RWPE1 (cell line): ENCODE data around the gene BDH1.
"Not testable (repeated sequence)": the region's sequence is repeated elsewhere in the genome, so short reads cannot be mapped to it uniquely, and the experiment has no call there.

Experiments used
- CTCF ChIA-PET: fragments of 350-600 bp; sonication (Branson Sonifier 250); formaldehyde crosslinking; extraction: SDS; loops from one replicate; lab custom pipeline; 2021; lab: Yijun Ruan, JAX
- POLR2A ChIA-PET: fragments of 400-600 bp; formaldehyde crosslinking; extraction: SDS; loops from one replicate; lab custom pipeline; 2020; ENCODE audit warnings: antibody characterized with exemption; ENCODE audit not compliant: low non-redundant PET; lab: Yijun Ruan, JAX
- DNase-seq: peaks from one replicate; pipeline ENCODE4 v3.0.0; 2012; ENCODE audit warnings: low spot score
- H3K27ac ChIP-seq: fragments of 450-650 bp; 2 replicates; pipeline ENCODE4 v1.5.1; 2017
- CTCF ChIP-seq: fragments of 450-650 bp; conservative IDR thresholded peaks from 2 replicates; pipeline ENCODE4 v1.5.1; 2017; ENCODE audit warnings: low read depth, mild to moderate bottlenecking

BDH1 gene

DNA sequence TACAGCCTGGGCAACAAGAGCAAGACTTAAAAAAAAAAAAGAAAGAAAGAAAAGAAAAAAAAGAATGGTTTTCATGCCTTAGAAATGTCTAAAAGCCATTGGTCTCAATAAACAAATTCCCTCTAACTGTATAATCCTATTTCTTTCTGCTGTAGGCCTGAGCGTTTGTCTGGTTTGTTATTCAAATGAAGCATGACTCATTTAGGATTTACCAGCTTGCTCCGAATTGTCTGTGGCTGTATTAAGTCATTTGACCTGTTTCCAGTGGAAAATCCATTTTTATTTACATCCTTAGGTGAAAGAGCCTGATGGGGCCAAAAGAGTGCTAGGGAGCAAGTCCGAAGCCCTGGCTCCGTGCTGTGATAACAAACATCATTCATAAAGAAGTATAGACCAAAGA is 73.8 kb downstream of the BDH1 start:
- no peak for TF ChIP-seq CTCF
- DNase-seq: no peak
- POLR2A ChIA-PET: interaction anchor here (0.6 kb wide), 1 partner anchor 39 kb away, joined by 3 read pairs; no protein-coding TSS in a partner anchor
- H3K27ac ChIP-seq: no peak overlapping the region
- CTCF ChIA-PET: interaction anchor here (0.8 kb wide), 1 partner anchor 28 kb away, joined by 4 read pairs; no protein-coding TSS in a partner anchor

DNA sequence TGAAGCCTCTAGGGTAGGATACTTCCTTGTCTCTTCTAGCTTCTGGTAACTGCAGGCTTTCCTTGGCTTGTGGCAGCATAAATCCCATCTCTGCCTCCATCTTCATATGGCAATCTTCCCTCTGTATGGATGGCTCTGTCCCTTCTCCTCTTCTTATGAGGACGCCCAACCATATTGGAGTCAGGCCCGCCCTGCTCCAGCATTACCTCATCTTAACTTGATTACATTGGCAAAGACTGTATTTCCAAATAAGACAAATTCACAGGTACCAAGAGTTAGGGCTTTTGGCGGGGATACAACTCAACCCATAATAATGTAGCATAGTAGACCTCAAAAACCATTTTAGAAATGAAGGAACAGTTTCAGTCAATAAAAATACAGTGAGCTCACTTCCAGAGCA is 75.4 kb downstream of the BDH1 start:
- POLR2A ChIA-PET: no interaction called here
- CTCF ChIA-PET: interaction anchor here (0.6 kb wide), 1 partner anchor 26 kb away, joined by 3 read pairs; no protein-coding TSS in a partner anchor
- no peak overlapping the region for H3K27ac ChIP-seq
- no peak for TF ChIP-seq CTCF
- DNase-seq: no peak

GRCh38 chr3:197478746-197479668 is 76.8 kb downstream of the BDH1 start:
- DNase-seq: peak; percentile 70
- ChIA-PET POLR2A (no interaction called here), CTCF (interaction anchor here (0.6 kb wide), 1 partner anchor 292 kb away, joined by 4 read pairs; no protein-coding TSS in a partner anchor)
- H3K27ac ChIP-seq: peak overlapping the region; percentile 75
- TF ChIP-seq CTCF: no peak

GRCh38 chr3:197477816-197478215 is 78.0 kb downstream of the BDH1 start:
- POLR2A ChIA-PET, DNase-seq: not testable (repeated sequence)
- peak overlapping the region; percentile 75; the same call in 1 of the 2 replicates for H3K27ac ChIP-seq
- CTCF ChIA-PET: interaction anchor here (0.6 kb wide), 1 partner anchor 78 kb away, joined by 3 read pairs; the partner anchor contains the start of gene BDH1

GRCh38 chr3:197475997-197476525 is 79.7 kb downstream of the BDH1 start:
- DNase-seq: no peak
- POLR2A ChIA-PET: no interaction called here
- H3K27ac ChIP-seq: peak overlapping the region; percentile 32; the same call in 1 of the 2 replicates
- TF ChIP-seq CTCF: no peak
- CTCF ChIA-PET: interaction anchor here (0.5 to 0.6 kb wide), 2 partner anchors 13 to 434 kb away, joined by 5 to 6 read pairs; no protein-coding TSS in a partner anchor

- no peak for DNase-seq
- H3K27ac ChIP-seq: peak overlapping the region; percentile 32; the same call in 1 of the 2 replicates
- TF ChIP-seq CTCF: no peak
- ChIA-PET POLR2A (no interaction called here), CTCF (interaction anchor here (0.6 kb wide), 1 partner anchor 433 kb away, joined by 6 read pairs; no protein-coding TSS in a partner anchor)
Observed at GRCh38 chr3:197475514-197475913, 80.3 kb downstream of the BDH1 start.
